ENCODE data around the gene KAT6B.

The KAT6B gene

DNA sequence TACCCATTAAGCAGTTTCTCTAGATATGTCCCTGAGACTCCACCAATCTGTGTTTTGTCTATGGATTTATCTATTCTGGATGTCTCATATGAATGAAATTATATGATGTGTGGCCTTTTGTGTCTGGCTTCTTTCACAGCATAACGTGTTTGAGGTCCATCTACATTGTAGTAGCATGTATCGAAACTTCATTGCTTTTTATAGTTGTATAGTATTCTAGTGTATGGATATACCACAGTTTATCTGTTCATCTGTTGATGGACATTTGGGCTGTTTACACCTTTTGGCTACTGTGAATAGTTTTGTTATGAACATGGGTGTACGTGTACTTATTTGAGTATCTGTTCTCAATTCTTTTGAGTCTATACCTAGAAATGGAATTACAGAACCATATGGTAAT, 9.6 kb downstream of the KAT6B start:
- H3K27ac ChIP-seq (ENCODE audit: insufficient read depth, low read length, poor library complexity, severe bottlenecking) = no peak overlapping the region

DNA sequence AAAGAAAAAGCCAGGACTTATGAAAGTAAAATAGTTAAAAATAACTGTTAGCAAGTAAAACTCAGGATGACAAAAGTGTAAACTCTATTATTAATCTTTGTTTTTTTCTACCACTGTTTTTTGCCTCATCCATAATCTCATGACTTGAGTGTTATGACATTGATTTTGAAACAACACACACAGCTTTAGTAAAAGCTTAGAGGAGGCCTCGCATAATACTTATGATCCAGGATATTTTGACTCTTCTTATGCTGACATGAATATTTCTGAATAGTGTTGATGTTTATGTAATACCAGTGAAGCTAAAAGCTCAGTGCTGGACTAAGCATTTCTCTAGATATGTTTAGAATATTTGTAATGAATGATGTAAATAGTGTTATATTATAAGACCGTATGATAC, 10.5 kb downstream of the KAT6B start:
- Histone ChIP-seq H3K27me3 (replicated peaks; ENCODE audit: control insufficient read depth, insufficient read depth, low read length, poor library complexity, severe bottlenecking) (no peaks in the 10 kb centered on the region), H3K36me3 (ENCODE audit: control insufficient read depth, insufficient read depth, low read length) (no peaks in the 10 kb centered on the region), H3K9me3 (ENCODE audit: control insufficient read depth, low read length) (no peaks in the 10 kb centered on the region), H3K27ac (ENCODE audit: insufficient read depth, low read length, poor library complexity, severe bottlenecking) (no peak overlapping the region), H3K4me3 (ENCODE audit: insufficient read depth, low read depth, low read length, poor library complexity, severe bottlenecking) (no peak overlapping the region), H3K4me1 (ENCODE audit: control insufficient read depth, insufficient read depth, low read length, poor library complexity, severe bottlenecking) (no peaks in the 10 kb centered on the region)
- no peak for DNase-seq

More for the DNA sequence above, 9.6 kb downstream of the KAT6B start:
- DNase-seq = no peak
- H3K4me3 ChIP-seq (ENCODE audit: insufficient read depth, low read depth, low read length, poor library complexity, severe bottlenecking) = no peak overlapping the region
- no peaks in the 10 kb centered on the region for H3K9me3 ChIP-seq (ENCODE audit: control insufficient read depth, low read length)
- no peaks in the 10 kb centered on the region for H3K27me3 ChIP-seq (replicated peaks; ENCODE audit: control insufficient read depth, insufficient read depth, low read length, poor library complexity, severe bottlenecking)
- no peaks in the 10 kb centered on the region for H3K4me1 ChIP-seq (ENCODE audit: control insufficient read depth, insufficient read depth, low read length, poor library complexity, severe bottlenecking)
- H3K36me3 ChIP-seq (ENCODE audit: control insufficient read depth, insufficient read depth, low read length) = no peaks in the 10 kb centered on the region

DNA sequence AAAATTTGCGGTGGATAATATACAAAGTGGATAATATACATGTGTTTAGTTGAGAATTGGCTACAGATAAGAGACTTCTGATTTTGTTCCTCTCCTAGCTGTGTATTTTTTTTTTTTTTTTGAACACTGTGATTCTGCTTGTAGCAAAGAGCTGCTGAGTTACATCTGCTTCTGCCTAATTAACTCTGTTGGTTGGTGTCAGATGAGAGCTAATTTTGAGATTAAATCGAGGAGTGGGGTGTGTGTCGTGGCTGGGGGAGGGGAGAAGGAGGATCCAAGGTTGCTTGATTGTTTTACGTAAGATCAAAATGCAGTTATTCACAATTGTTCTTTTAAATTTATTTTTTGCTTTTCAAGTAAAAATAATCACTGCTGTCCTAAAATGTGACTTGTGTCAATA, 11.3 kb downstream of the KAT6B start:
- Histone ChIP-seq H3K4me3 (ENCODE audit: insufficient read depth, low read depth, low read length, poor library complexity, severe bottlenecking) (no peak overlapping the region), H3K27me3 (replicated peaks; ENCODE audit: control insufficient read depth, insufficient read depth, low read length, poor library complexity, severe bottlenecking) (no peaks in the 10 kb centered on the region), H3K36me3 (ENCODE audit: control insufficient read depth, insufficient read depth, low read length) (peaks cover 3% of the 10 kb centered on the region), H3K4me1 (ENCODE audit: control insufficient read depth, insufficient read depth, low read length, poor library complexity, severe bottlenecking) (no peaks in the 10 kb centered on the region), H3K9me3 (ENCODE audit: control insufficient read depth, low read length) (no peaks in the 10 kb centered on the region), H3K27ac (ENCODE audit: insufficient read depth, low read length, poor library complexity, severe bottlenecking) (no peak overlapping the region)
- DNase-seq = no peak

DNA sequence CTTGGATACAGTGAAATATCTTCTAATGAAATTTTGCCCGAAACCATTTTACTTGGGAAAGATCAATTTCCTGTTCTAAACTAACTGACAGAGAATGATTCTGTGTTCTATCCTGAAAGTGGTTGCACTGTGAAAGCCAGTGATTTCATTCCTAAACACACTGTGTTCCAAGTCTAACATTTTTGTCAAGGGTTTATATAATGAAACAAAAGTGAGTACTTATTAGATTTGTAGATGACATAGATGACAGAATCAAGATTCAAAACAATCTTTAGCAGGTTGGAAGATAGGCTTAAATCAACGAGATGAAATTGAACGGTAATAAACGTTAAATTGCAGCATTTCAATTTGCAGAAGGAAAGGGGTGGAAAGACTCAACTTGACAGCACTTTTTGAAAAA, 13.3 kb downstream of the KAT6B start:
- H3K4me3 ChIP-seq (ENCODE audit: insufficient read depth, low read depth, low read length, poor library complexity, severe bottlenecking) = no peak overlapping the region
- H3K27me3 ChIP-seq (replicated peaks; ENCODE audit: control insufficient read depth, insufficient read depth, low read length, poor library complexity, severe bottlenecking) = no peaks in the 10 kb centered on the region
- no peak overlapping the region for H3K27ac ChIP-seq (ENCODE audit: insufficient read depth, low read length, poor library complexity, severe bottlenecking)
- no peaks in the 10 kb centered on the region for H3K4me1 ChIP-seq (ENCODE audit: control insufficient read depth, insufficient read depth, low read length, poor library complexity, severe bottlenecking)
- no peak for DNase-seq
- peaks cover 10% of the 10 kb centered on the region for H3K36me3 ChIP-seq (ENCODE audit: control insufficient read depth, insufficient read depth, low read length)
- H3K9me3 ChIP-seq (ENCODE audit: control insufficient read depth, low read length) = no peaks in the 10 kb centered on the region

DNA sequence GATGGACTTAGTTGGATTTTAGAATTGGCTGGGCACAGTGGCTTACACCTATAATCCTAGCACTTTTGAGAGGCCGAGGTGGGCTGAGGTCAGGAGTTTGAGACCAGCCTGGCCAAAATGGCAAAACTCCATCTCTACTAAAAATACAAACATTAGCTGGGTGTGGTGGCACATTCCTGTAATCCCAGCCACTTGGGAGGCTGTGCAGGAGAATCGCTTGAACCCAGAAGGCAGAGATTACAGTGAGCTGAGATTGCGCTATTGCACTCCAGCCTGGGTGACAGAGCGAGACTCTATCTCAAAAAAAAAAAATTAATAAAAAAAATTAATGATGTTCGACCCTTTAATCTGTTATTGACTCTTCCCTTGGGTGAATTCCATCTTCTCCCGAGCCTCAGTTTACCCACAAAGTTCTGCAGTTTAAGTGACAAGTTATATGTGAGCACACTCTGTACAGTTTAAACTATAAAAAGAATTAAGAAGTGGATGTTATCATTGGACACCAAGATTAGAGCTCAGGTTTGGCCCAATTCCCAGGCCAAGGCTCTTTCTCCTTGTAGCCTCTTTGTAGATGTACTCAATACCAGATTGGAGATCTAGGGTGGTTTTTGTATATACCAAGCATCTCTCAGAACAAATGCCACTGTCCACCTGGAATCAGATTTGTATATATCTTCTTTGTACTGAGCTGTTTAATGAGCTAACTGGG, 15.0 kb downstream of the KAT6B start:
- Histone ChIP-seq H3K27me3 (replicated peaks; ENCODE audit: control insufficient read depth, insufficient read depth, low read length, poor library complexity, severe bottlenecking) (no peaks in the 10 kb centered on the region), H3K9me3 (ENCODE audit: control insufficient read depth, low read length) (no peaks in the 10 kb centered on the region), H3K4me3 (ENCODE audit: insufficient read depth, low read depth, low read length, poor library complexity, severe bottlenecking) (no peak overlapping the region), H3K27ac (ENCODE audit: insufficient read depth, low read length, poor library complexity, severe bottlenecking) (no peak overlapping the region), H3K4me1 (ENCODE audit: control insufficient read depth, insufficient read depth, low read length, poor library complexity, severe bottlenecking) (no peaks in the 10 kb centered on the region), H3K36me3 (ENCODE audit: control insufficient read depth, insufficient read depth, low read length) (peaks cover 10% of the 10 kb centered on the region)
- DNase-seq = no peak

DNA sequence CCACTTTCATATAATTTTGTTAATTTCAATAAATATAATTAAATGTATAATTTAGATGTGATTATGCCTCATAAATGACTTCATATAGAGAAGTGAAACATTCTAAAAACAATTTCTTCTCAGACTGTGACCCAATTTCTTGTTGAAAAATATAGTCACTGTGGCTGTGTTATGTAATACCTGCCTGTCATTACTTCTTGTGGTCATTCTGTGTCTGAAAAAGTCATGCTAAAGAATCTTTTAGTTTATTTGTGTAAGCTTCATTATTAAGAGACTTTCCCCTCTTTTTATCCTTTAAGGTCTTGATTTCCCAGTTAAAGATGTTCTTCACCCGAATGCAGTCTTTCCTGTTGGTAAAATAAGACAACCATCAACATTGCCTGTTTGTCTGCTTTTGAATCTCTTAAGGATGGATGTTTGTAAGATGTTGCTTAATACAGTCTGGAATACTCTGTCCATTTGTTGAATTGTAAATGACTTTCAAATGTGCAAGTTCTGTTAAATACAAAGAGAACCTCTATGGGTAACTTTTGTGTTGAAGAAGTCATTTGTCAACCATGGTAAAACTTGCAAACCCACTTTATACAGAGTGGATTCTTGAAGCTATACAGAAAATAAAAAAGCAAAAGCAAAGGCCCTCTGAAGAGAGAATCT, 16.0 kb downstream of the KAT6B start:
- H3K4me3 ChIP-seq (ENCODE audit: insufficient read depth, low read depth, low read length, poor library complexity, severe bottlenecking) = no peak overlapping the region
- H3K9me3 ChIP-seq (ENCODE audit: control insufficient read depth, low read length) = no peaks in the 10 kb centered on the region
- no peaks in the 10 kb centered on the region for H3K4me1 ChIP-seq (ENCODE audit: control insufficient read depth, insufficient read depth, low read length, poor library complexity, severe bottlenecking)
- H3K27me3 ChIP-seq (replicated peaks; ENCODE audit: control insufficient read depth, insufficient read depth, low read length, poor library complexity, severe bottlenecking) = no peaks in the 10 kb centered on the region
- H3K36me3 ChIP-seq (ENCODE audit: control insufficient read depth, insufficient read depth, low read length) = peaks cover 10% of the 10 kb centered on the region
- no peak overlapping the region for H3K27ac ChIP-seq (ENCODE audit: insufficient read depth, low read length, poor library complexity, severe bottlenecking)
- no peak for DNase-seq

DNA sequence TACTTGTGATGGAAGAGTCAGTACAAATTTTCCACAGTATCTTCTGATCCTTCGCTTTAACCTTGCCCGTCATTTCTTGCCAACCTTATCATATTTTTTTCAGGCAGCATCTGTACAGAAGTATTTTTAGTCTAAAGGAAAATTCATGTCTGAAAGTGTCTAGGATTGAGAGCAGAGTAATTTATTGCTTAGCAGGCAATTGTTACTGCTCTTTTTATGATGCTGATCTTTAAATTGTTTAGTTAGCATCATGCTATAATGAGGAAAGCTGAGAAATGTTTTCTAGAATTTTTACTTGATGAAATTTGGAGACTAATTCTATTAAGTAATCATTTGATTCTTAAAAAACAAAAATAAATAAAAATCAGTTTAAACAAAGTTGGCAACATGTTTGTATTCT, 20.6 kb downstream of the KAT6B start:
- Histone ChIP-seq H3K4me3 (ENCODE audit: insufficient read depth, low read depth, low read length, poor library complexity, severe bottlenecking) (no peak overlapping the region), H3K27ac (ENCODE audit: insufficient read depth, low read length, poor library complexity, severe bottlenecking) (no peak overlapping the region), H3K36me3 (ENCODE audit: control insufficient read depth, insufficient read depth, low read length) (peaks cover 14% of the 10 kb centered on the region), H3K27me3 (replicated peaks; ENCODE audit: control insufficient read depth, insufficient read depth, low read length, poor library complexity, severe bottlenecking) (no peaks in the 10 kb centered on the region), H3K9me3 (ENCODE audit: control insufficient read depth, low read length) (no peaks in the 10 kb centered on the region), H3K4me1 (ENCODE audit: control insufficient read depth, insufficient read depth, low read length, poor library complexity, severe bottlenecking) (no peaks in the 10 kb centered on the region)
- no peak for DNase-seq

DNA sequence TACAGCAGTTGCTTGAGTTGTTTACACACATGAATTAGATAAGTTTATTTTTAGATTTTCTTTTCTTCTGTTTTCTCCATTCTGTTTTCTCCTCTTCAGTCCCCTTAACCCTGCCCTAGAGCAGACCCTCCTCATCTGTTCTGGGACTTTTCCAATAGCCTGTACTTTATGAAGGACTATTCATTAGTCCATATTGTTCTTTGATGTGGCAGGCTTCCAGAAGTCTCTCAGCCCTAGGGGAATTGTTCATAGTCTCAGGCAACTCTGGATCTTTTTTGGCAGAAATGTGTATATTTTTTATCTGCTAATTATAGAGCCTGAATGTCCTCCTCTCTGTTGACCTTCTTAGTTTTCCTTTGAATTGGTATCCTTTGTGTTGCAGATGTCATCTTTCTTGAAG, 25.4 kb downstream of the KAT6B start:
- Histone ChIP-seq H3K9me3 (ENCODE audit: control insufficient read depth, low read length) (no peaks in the 10 kb centered on the region), H3K36me3 (ENCODE audit: control insufficient read depth, insufficient read depth, low read length) (peaks cover 4% of the 10 kb centered on the region), H3K4me3 (ENCODE audit: insufficient read depth, low read depth, low read length, poor library complexity, severe bottlenecking) (no peak overlapping the region), H3K4me1 (ENCODE audit: control insufficient read depth, insufficient read depth, low read length, poor library complexity, severe bottlenecking) (no peaks in the 10 kb centered on the region), H3K27me3 (replicated peaks; ENCODE audit: control insufficient read depth, insufficient read depth, low read length, poor library complexity, severe bottlenecking) (no peaks in the 10 kb centered on the region), H3K27ac (ENCODE audit: insufficient read depth, low read length, poor library complexity, severe bottlenecking) (no peak overlapping the region)
- no peak for DNase-seq

DNA sequence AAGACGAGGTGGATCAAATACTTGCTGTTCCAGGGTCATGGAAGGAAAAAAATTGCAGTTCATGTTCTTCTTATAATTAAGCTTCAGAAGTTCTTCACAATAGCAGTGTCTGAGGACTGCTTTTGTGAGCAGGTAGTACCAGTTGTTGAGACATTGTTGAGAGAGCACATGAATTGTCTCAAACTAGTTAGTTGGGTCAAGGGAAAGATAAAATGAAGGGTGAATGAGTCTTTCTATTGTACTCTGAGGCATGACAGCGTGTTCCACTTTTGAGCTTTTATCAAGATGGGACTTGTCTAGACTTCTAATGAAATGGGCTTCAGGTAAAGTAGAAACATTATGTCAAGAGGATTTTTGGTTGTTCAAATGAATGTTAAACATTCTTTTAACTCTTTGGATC, 26.0 kb downstream of the KAT6B start:
- Histone ChIP-seq H3K27me3 (replicated peaks; ENCODE audit: control insufficient read depth, insufficient read depth, low read length, poor library complexity, severe bottlenecking) (no peaks in the 10 kb centered on the region), H3K27ac (ENCODE audit: insufficient read depth, low read length, poor library complexity, severe bottlenecking) (no peak overlapping the region), H3K36me3 (ENCODE audit: control insufficient read depth, insufficient read depth, low read length) (peaks cover 4% of the 10 kb centered on the region), H3K4me3 (ENCODE audit: insufficient read depth, low read depth, low read length, poor library complexity, severe bottlenecking) (no peak overlapping the region), H3K9me3 (ENCODE audit: control insufficient read depth, low read length) (no peaks in the 10 kb centered on the region), H3K4me1 (ENCODE audit: control insufficient read depth, insufficient read depth, low read length, poor library complexity, severe bottlenecking) (no peaks in the 10 kb centered on the region)
- no peak for DNase-seq

DNA sequence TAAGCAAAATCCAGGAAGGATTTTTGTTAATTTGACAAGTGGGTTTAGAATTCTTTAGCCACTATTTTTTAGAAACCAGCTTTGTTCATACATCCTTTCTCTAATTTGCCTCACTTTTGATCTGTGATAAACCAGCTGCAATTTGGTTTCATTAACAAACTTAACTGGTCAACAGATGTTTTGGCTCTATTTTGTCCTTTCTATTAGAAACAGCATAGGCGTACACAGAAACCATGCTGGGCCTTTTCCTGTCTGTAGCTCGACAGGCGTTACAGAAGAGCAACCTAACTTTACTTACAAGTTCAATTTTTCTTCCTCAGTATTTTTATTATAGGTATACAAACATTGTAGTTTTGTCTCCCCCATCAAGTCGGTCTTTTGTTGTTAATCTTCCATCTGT, 28.2 kb downstream of the KAT6B start:
- Histone ChIP-seq H3K27me3 (replicated peaks; ENCODE audit: control insufficient read depth, insufficient read depth, low read length, poor library complexity, severe bottlenecking) (no peaks in the 10 kb centered on the region), H3K36me3 (ENCODE audit: control insufficient read depth, insufficient read depth, low read length) (no peaks in the 10 kb centered on the region), H3K9me3 (ENCODE audit: control insufficient read depth, low read length) (no peaks in the 10 kb centered on the region), H3K4me1 (ENCODE audit: control insufficient read depth, insufficient read depth, low read length, poor library complexity, severe bottlenecking) (no peaks in the 10 kb centered on the region), H3K27ac (ENCODE audit: insufficient read depth, low read length, poor library complexity, severe bottlenecking) (no peak overlapping the region), H3K4me3 (ENCODE audit: insufficient read depth, low read depth, low read length, poor library complexity, severe bottlenecking) (no peak overlapping the region)
- DNase-seq = no peak

Data from effector memory CD4-positive, alpha-beta T cell (primary cell).